A204.1 (cell line): Measurements from ENCODE around the gene ZNF573.
"Not testable (repeated sequence)": the region's sequence is repeated elsewhere in the genome, so short reads cannot be mapped to it uniquely, and the experiment has no call there.

Experiments used
- FAIRE-seq: peaks from 2 replicates; lab custom pipeline; 2012; peaks lifted over from hg19 to GRCh38; lab: Jason Lieb, UNC

Gene ZNF573

DNA sequence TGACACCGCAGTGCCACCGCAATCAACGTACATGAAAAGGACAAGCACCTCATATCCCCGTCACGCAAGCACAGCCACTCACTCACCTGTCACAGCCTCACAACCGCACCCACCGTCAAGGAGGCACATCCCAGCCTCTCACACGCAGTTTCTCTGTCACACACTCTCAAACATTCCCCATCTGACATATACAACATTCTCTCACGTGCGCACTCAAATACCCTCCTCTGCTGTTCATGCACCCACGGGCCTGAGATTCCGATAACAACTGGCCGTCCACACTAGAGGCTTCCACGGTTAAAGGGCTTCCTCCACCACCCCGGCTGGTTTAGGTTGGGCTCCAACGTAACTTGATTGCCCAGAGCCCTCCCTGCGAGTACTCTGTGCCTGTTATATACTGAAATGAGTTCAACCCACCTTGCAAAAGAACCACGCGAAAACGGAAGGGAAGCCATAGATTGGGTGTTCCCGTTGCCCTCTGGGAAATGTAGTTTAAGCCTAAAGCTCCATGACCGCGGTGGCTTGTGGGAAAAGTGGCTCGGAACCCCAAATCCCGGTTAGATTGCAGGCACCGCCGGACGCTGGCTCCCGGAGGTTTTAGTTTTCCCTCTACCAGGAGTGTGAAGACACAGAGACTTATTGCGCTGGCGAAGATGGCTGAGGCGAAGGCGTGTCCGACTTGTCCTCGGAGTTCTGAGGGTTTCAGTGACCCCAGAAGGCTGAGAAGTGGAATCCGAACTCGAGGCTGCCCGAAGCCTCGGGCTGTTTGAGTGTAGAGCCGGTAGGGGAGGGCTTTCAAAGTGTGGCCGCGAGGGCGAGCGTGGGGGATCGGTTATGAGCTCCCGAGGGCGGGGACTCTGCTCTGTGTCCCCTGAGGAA is at the start of gene ZNF573:
ZNF573 (minus strand) TSS at position 460 of the 879 bp plus-strand sequence. CDS start 5,857 bp downstream, outside the sequence.
- peak; percentile 88 for FAIRE-seq

DNA sequence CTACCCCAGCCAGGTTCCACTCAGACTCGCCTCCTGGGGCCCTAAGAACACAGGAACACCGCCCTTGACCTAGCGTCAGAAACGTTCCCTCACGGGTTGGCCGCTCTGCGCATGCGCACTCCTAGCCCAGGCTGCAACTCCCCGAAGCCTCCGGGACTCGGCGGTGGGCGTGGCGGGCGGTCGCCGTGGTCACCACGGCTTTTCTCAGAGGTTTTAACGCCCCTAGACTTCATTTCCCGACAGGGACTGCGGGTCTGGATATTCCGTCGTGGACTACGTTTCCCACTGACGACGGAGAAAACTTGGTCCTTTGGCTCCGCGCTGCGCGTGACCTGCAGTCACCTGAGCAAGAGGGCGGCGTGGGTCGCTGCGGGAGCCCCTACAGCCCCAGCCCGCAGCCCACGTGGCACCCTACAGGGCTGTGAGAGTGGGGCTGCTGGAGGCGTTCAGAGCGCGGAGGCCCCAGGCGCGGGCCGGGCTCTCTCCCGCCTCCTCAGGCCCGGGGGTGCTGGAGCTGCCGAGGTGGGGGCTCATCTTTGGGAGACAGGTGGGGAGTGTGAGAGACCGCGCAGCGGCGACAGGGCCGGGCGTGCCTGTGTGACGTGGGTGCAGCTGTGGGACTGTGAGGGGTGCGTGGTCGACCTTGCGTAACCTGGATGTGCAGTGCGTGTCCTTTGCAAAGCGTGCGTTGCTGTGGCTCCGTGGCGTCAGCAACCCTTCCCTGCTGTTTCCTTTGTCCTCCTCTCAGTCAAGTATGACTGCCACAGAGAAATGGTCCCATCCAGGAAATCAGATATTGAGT is 38.0 kb upstream of the ZNF573 start:
- FAIRE-seq: no peak

DNA sequence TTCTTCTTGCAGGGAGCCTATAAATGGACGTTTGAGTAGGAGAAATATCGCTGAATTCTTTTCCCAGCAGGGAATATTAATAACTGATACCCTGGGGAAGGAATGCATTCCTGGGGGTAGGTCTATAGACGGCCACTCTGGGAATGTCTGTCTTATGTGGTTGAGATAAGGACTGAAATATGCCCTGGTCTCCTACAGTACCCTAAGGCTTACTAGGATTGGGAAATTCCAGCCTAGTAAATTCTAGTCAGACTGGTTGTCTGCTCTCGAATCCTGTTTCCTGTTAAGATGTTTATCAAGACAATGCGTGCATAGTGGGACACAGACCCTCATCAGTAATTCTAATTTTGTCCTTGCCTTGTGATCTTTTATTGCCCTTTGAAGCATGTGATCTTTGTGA is 36.2 kb upstream of the ZNF573 start:
- FAIRE-seq: not testable (repeated sequence)

DNA sequence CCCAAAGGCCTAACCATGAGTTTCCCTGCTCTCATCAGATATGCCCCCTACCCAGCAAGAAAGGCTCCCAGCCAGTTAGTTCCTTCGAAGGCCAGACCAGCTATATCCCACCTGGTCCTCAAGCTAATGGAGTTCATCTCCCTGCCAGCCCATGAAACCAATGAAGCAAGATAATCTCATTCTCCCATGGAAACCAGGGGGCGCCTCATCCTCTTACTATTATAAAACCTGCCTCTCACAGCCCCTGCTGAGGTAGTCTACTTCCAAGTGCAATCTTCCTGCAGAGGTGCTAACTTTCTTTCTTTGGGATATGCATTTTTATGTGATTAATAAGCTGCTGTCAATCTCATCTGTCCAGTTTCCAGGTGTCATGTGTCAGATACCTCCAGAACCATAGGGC is 34.0 kb upstream of the ZNF573 start:
- FAIRE-seq: no peak

DNA sequence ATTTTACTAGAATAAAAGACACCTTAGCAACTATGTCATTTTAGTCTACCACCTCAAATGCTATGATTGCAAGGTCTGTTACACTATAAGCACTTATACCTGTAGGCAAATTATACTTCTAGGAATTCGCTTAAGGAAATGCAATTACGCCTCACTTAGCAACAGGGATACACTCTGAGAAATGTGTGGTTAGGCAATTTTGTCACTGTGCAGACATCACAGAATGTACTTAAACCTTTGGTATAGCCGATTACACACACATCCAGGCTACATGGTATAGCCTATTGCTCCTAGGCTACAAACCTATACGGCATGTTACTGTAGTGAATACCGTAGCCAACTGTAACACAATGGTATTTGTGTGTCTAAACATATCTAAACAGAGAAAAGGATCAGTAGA is 30.0 kb upstream of the ZNF573 start:
- FAIRE-seq: no peak

DNA sequence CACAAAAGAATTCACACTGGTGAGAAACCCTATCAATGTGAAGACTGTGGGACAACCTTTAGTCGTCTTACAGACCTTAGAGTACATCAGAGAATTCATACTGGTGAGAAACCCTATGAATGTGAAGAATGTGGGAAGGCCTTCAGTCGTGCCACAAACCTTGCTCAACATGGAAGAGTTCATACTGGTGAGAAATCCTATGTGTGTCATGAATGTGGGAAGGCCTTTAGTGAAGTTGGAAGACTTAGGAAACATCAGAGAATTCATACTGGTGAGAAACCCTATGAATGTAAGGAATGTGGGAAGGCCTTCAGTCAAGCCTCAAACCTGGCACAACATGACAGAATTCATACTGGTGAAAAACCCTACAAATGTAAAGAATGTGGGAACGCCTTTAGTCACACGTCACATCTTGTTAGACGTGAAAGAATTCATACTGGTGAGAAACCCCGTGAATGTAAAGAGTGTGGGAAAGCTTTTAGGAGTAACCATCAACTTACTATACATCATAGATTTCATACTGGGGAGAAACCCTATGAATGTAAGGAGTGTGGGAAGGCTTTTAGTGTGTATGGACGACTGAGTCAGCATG is 24.0 kb upstream of the ZNF573 start:
- no peak for FAIRE-seq

DNA sequence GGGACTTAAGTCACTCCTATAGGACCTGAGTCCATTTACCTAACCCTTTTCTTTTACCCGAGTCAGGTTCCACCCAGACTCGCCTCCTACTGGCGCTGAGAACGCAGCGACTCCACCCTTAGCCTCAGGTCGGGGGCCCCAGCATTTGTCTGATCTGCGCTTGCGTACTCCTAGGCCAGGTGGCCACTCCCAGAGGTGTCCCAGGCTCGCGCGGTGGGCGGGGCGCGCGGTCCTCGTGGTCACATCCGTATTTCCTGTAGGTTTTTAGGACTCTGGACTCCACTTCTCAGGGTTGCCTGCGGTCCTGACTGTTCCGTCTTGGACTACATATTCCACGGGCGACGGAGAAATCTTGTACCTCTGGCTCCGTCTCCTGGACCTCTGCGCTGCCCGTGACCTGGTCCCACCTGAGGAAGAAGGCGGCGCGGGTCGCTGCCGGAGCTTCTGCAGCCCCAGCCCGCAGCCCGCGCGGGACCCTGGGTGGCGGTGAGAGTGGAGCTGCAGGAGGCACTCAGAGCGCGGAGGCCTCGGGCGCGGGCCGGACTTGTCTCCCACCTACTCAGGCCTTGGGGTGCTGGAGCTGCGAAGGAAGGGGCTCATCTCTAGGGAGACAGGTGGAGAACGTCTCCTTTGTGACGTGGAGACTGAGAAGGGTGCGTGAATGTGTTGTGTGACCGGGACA is 11.0 kb upstream of the ZNF573 start:
- no peak for FAIRE-seq

DNA sequence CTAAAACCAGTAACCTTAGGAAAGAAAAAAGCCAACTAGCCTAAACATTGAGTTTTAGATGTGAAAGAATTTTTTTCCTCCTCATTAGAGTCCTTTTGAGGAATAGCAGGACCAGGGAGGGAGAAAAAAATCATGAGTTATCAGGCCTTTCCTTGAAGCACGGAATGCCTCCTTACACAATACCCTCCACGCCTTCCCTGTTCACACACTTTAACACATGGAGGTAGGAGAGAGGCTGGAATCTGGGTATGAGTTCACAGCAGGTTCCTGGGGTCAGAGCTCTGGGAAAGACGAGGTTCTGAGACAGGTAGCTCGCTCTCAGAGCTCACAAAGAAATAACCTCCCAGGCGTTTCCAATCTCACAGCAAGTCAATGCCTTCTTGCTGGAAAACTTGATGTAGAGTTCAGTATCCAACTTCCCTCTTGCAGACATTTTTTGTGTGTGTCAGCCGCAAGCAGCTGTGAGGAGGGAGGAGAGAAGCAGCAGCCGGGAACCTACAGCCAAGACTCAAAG is 716 bp downstream of the ZNF573 start:
- no peak for FAIRE-seq

DNA sequence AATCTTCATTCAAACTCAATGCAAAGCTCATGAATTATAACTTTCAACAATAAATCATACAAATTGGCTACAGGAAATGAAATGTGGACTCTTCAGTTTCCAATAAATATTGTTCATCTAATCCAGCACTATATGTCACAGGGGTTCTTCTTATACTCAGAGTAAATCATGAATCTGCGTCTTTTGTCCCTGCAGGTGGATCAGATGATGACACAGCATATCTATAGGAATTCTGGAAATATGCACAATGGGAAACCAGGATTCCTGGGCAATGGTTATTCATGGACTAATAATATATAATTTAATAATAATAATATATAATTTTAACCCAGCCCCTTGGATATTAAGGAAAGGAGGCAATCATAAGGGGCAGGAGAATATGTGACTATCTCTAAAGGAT is 8.4 kb downstream of the ZNF573 start:
- no peak for FAIRE-seq

DNA sequence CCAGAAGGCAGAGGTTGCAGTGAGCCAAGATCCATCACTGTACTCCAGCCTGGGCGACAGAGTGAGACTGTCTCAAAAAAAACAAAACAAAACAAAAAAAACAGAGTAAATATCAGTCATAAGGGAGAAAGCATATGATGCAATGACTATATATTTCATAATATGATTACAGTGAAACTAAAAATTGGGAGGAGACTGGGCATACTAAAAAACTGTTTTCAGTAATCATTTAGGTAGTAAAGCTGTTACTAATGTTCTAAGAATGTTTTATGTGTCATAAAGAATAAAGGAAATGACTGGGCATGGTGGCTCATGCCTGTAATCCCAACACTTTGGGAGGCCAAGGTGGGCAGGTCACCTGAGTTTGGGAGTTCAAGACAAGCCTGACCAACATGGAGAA is 15.9 kb downstream of the ZNF573 start:
- no peak for FAIRE-seq

DNA sequence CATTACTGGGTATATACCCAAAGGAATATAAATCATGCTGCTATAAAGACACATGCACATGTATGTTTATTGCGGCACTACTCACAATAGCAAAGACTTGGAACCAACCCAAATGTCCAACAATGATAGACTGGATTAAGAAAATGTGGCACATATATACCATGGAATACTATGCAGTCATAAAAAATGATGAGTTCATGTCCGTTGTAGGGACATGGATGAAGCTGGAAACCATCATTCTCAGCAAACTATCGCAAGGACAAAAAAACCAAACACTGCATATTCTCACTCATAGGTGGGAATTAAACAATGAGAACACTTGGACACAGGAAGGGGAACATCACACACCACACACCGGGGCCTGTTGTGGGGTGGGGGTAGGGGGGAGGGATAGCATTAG is 21.7 kb downstream of the ZNF573 start:
- not testable (repeated sequence) for FAIRE-seq

DNA sequence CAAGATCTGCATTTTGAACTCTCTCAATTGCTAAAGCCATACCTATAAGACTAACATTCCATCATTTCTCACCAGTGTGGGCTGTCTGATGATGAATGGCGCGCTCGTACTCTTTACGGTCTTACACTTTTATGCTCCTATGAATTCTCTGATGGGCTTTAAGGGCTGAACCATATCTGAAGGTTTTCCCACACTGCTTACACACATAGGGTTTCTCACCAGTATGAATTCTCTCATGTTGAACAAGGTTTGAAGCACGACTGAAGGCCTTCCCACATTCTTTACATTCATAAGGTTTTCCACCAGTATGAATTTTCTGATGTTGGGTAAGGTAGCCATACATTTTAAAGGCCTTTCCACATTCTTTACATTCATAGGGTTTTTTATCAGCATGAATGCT is 41.0 kb downstream of the ZNF573 start:
- FAIRE-seq: no peak

DNA sequence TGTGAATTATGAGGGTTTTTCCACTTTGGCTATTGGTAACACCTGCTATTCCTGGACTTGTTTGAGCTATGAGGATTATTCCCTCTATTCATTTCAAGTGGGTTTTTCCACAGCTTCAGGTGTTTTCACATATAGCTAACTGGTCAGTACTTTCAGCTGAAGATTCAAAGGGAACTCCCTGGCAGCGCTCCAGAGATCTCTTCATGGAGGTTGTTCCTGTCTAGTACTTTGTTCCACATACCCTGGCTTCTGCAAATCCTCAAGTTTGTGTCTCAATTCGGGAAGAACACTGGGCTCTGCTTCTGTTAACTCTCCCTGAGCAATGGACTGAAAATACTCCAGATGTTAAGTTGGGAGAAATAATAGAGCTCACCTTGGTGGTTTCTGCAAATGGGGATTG is 54.2 kb downstream of the ZNF573 start:
- no peak for FAIRE-seq

DNA sequence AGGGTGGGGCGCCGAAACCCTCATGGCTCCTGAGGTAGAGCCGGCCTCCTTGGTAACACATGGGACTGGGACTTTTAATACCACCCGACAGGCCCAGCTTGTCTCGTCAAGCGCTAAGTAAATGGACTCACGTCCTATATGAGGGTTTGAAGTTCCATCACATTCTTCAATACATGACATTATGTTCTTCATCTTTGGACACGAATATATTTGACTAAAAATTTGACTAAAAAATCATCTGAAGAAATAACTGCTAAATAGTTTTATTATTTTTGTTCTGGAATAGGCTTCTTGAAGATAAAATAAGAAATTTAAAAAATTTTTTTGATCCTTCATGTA is 59.5 kb downstream of the ZNF573 start:
- FAIRE-seq: peak; percentile 68

DNA sequence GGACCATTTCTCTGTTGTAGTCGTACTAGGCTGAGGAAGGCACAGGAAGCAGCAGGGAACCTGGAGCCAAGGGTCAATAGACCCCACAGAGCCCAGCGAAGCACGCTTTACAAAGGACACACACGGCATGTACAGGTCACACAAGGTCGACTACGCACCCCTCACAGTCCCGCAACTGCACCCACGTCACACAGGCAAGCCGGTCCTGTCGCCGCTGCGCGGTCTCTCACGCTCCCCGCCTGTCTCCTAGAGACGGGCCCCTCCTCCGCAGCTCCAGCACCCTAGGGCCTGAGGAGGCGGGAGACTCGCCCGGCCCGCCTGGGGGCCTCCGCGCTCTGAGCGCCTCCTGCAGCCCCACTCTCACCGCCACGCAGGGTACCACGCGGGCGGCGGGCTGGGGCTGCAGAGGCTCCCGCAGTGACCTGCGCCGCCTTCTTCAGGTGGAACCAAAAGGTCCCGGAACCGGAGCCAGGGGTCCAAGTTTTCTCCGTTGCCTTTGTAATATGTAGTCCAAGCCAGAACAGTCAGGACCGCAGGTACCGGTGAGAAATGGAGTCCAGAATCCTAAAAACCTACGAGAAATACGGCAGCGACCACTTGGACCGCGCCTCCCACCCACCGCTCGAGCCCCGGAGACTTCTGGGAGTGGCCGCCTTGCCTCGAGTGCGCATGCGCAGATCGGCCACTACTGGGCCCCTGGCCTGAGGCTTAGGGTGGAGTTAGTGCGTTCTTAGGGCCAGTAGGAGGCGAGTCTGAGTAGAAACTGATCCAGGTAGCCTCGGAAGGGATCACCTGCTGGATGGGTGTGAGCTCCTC is 60.1 kb downstream of the ZNF573 start, which contains the start of gene ZNF607:
ZNF607 (minus strand) TSS at position 651 of the 816 bp plus-strand sequence. CDS start 8,143 bp downstream, outside the sequence.
- FAIRE-seq: peak; percentile 77

DNA sequence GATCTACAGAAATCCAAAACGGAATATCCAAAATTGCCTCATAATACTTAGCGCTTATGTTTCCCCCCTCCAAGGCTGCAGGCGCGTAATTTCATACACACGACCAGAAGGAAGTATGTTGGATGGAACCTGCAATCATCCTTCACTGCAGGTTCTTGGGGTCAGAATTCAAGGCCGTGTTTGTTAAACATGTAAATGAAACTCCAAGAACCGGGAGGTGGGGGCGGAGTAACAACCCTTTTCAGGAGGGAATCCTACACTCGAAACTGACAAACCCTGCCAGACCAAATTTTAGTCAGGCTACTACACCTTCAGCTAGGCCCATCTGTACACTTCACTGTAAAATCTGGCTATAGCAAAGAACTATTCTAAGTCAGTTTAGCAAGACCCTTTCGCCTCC is 61.1 kb downstream of the ZNF573 start:
- FAIRE-seq: no peak

DNA sequence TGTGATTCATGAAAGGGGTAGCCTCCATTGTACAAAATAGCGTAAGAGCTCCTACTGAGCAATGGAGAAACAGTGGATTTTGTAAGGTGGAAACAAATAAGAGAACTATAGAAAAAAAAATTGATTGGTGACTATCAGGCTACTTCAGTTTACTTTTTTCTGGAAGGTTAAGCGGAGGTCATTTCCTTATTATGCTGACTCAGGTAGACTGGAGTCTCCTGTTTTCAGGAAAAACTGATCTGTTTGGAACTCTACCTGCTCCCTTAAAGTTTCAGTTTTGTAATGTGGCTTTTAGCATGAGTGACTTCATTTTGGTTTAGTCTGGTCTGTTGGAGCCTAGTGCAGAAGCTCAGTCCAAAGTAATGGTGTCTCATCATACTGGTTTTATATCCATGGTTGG is 63.2 kb downstream of the ZNF573 start:
- FAIRE-seq: no peak

DNA sequence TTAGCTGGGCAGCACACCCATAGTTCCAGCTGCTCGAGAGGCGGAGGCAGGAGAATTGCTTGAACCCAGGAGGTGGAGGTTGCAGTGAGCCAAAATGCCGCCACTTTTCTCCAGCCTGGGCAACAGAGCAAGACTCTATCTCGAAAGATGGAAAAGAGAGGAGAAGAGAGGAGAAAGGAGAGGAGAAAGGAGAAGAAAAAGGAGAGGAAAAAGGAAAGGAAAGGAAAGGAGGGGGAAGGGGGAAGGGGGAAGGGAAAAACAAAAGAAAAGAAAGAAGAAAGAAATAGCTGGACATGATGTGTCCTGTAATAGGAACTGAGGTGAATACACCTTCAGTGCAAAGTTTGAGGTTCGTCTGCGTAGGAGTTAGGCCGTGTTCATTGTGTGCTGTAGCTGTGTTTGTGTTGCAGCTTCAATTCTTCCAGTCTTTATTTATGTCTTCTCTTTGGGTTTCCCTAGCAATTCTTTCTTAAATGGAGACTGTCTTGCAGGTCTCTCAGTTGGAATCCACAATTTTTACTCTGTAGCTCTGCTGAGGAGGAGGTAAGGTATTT is 73.3 kb downstream of the ZNF573 start:
- FAIRE-seq: no peak

DNA sequence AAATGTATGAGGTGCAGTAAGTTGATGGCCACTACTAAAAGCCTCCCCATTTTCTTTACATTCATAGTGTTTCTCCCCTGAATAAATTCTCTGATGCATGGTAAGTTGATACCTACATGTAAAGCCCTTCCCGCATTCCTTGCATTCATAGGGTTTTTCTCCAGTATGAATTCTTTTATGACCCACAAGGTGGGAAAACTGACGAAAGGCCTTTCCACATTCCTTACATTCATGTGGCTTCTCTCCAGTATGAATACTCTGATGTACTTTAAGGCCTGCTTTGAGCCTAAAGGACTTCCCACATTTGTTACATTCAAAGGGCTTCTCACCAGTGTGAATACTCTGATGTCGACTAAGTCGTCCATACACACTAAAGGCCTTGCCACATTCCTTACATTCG is 80.3 kb downstream of the ZNF573 start:
- no peak for FAIRE-seq

DNA sequence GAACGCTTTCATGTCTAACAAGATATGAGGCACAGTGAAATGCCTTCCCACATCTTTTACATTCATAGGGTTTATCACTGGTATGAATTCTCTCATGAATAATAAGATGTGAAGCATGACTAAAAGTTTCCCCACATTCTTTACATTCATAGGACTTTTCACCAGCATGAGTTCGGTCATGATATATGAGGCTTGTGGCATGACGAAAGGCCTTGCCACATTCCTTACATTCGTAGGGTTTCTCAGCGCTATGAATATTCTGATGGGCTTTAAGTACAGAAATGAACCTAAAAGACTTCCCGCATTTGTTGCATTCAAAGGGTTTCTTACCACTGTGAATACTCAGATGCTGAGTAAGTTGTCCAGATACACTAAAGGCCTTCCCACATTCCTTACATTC is 81.2 kb downstream of the ZNF573 start:
- no peak for FAIRE-seq
